ENCODE results near the gene GALNT13. TPM values are rescaled to one million over a fixed set of nuclear protein-coding genes. Genes with fewer than 3 reads are reported as not detected.

The GALNT13 gene
- total RNA-seq, 1 experiment from 2014 or later: not detected

- H3K4me3 Mint-ChIP-seq (ENCODE audit: unreplicated experiment): no peak overlapping the region
- Histone ChIP-seq H3K36me3 (ENCODE audit: control insufficient read depth, insufficient read depth, low read length) (no peaks in the 10 kb centered on the region), H3K27me3 (replicated peaks; ENCODE audit: control insufficient read depth, insufficient read depth, low read length) (no peaks in the 10 kb centered on the region), H3K4me1 (no peaks in the 10 kb centered on the region), H3K9me3 (no peaks in the 10 kb centered on the region), H3K4me3 (ENCODE audit: low read depth, low read length) (no peak overlapping the region)
- H3K27ac Mint-ChIP-seq (ENCODE audit: unreplicated experiment): no peak overlapping the region
- intact Hi-C loops (cut with micrococcal nuclease; ENCODE audit: unreplicated experiment): no loop called here
- TF ChIP-seq CTCF (IDR thresholded peaks at IDR 0.05; ENCODE audit: insufficient read depth in 1 of 2, low read depth in 1 of 2, low read length in 1 of 2, severe bottlenecking in 1 of 2, unreplicated experiment in 1 of 2): no peak
- H3K4me1 Mint-ChIP-seq (ENCODE audit: low read depth, unreplicated experiment): no peaks in the 10 kb centered on the region
- peaks cover 4% of the 10 kb centered on the region for H3K27me3 Mint-ChIP-seq (ENCODE audit: insufficient read depth, unreplicated experiment)
- no TSS peak for BruUV-seq (replicated peaks)
- no peak for DNase-seq
- no peaks in the 10 kb centered on the region for H3K9me3 Mint-ChIP-seq (ENCODE audit: unreplicated experiment)
- ChIA-PET CTCF (no interaction called here), POLR2A (no interaction called here)
- no peaks in the 10 kb centered on the region for H3K36me3 Mint-ChIP-seq (ENCODE audit: insufficient read depth, unreplicated experiment)
These were observed 18.9 kb downstream of the GALNT13 start for GRCh38 chr2:153890576-153890975.

- ChIA-PET CTCF (no interaction called here), POLR2A (no interaction called here)
- no peaks in the 10 kb centered on the region for H3K4me1 Mint-ChIP-seq (ENCODE audit: low read depth, unreplicated experiment)
- peaks cover 4% of the 10 kb centered on the region for H3K27me3 Mint-ChIP-seq (ENCODE audit: insufficient read depth, unreplicated experiment)
- BruUV-seq (replicated peaks): no TSS peak
- Histone ChIP-seq H3K36me3 (ENCODE audit: control insufficient read depth, insufficient read depth, low read length) (no peaks in the 10 kb centered on the region), H3K27me3 (replicated peaks; ENCODE audit: control insufficient read depth, insufficient read depth, low read length) (no peaks in the 10 kb centered on the region), H3K4me3 (ENCODE audit: low read depth, low read length) (no peak overlapping the region), H3K4me1 (no peaks in the 10 kb centered on the region), H3K9me3 (no peaks in the 10 kb centered on the region)
- no peak overlapping the region for H3K27ac Mint-ChIP-seq (ENCODE audit: unreplicated experiment)
- DNase-seq: no peak
- intact Hi-C loops (cut with micrococcal nuclease; ENCODE audit: unreplicated experiment): no loop called here
- no peak for TF ChIP-seq CTCF (IDR thresholded peaks at IDR 0.05; ENCODE audit: insufficient read depth in 1 of 2, low read depth in 1 of 2, low read length in 1 of 2, severe bottlenecking in 1 of 2, unreplicated experiment in 1 of 2)
- H3K4me3 Mint-ChIP-seq (ENCODE audit: unreplicated experiment): no peak overlapping the region
- no peaks in the 10 kb centered on the region for H3K9me3 Mint-ChIP-seq (ENCODE audit: unreplicated experiment)
- H3K36me3 Mint-ChIP-seq (ENCODE audit: insufficient read depth, unreplicated experiment): no peaks in the 10 kb centered on the region
These were observed 19.3 kb downstream of the GALNT13 start for GRCh38 chr2:153891051-153891450.

- POLR2A ChIA-PET: no interaction called here
- H3K36me3 Mint-ChIP-seq (ENCODE audit: insufficient read depth, unreplicated experiment): no peaks in the 10 kb centered on the region
These were observed 41.2 kb downstream of the GALNT13 start for GRCh38 chr2:153912798-153913396.

More at GRCh38 chr2:153912798-153913396, 41.2 kb downstream of the GALNT13 start:
- Histone ChIP-seq H3K4me3 (ENCODE audit: low read depth, low read length) (no peak overlapping the region), H3K9me3 (no peaks in the 10 kb centered on the region), H3K36me3 (ENCODE audit: control insufficient read depth, insufficient read depth, low read length) (no peaks in the 10 kb centered on the region), H3K4me1 (no peaks in the 10 kb centered on the region), H3K27me3 (replicated peaks; ENCODE audit: control insufficient read depth, insufficient read depth, low read length) (no peaks in the 10 kb centered on the region)
- Mint-ChIP-seq H3K4me1 (ENCODE audit: low read depth, unreplicated experiment) (no peaks in the 10 kb centered on the region), H3K27me3 (ENCODE audit: insufficient read depth, unreplicated experiment) (peaks cover 2% of the 10 kb centered on the region), H3K27ac (ENCODE audit: unreplicated experiment) (no peak overlapping the region), H3K9me3 (ENCODE audit: unreplicated experiment) (peaks cover 20% of the 10 kb centered on the region), H3K4me3 (ENCODE audit: unreplicated experiment) (no peak overlapping the region)
- no peak for TF ChIP-seq CTCF (IDR thresholded peaks at IDR 0.05; ENCODE audit: insufficient read depth in 1 of 2, low read depth in 1 of 2, low read length in 1 of 2, severe bottlenecking in 1 of 2, unreplicated experiment in 1 of 2)
- CTCF ChIA-PET: no interaction called here
- intact Hi-C loops (cut with micrococcal nuclease; ENCODE audit: unreplicated experiment): no loop called here
- no TSS peak for BruUV-seq (replicated peaks)
- DNase-seq: no peak

All from Caco-2 (cell line).